WTC11 (cell line): Measurements from ENCODE around the gene SALL4.

ENCODE experiments used
- CREB1 ChIP-seq: sonication (generic); formaldehyde crosslinking; IDR thresholded peaks from 2 replicates; pipeline ENCODE4 v1.8.0; 2023; ENCODE audit warnings: mild to moderate bottlenecking, missing genetic modification reagents
- CTCF ChIP-seq: fragments of 200-600 bp; IDR thresholded peaks from 2 replicates; pipeline ENCODE4 v1.8.0; 2022; ENCODE audit warnings: antibody characterized with exemption
- HMGXB4 ChIP-seq: sonication (generic); formaldehyde crosslinking; IDR thresholded peaks from 2 replicates; pipeline ENCODE4 v1.8.1; 2023; ENCODE audit warnings: mild to moderate bottlenecking, moderate library complexity, missing genetic modification reagents
- MAX ChIP-seq: sonication (generic); formaldehyde crosslinking; IDR thresholded peaks from 2 replicates; pipeline ENCODE4 v1.8.0; 2022; ENCODE audit warnings: mild to moderate bottlenecking, missing genetic modification reagents
- TEAD4 ChIP-seq: sonication (generic); formaldehyde crosslinking; IDR thresholded peaks from 2 replicates; pipeline ENCODE4 v1.8.0; 2022; ENCODE audit warnings: mild to moderate bottlenecking, missing genetic modification reagents
- USF2 ChIP-seq: sonication (generic); formaldehyde crosslinking; IDR thresholded peaks from 2 replicates; pipeline ENCODE4 v1.8.1; 2023; ENCODE audit warnings: mild to moderate bottlenecking, missing genetic modification reagents, moderate library complexity
- ZNF263 ChIP-seq: sonication (generic); formaldehyde crosslinking; IDR thresholded peaks from 2 replicates; pipeline ENCODE4 v1.8.1; 2022; ENCODE audit warnings: low read depth, mild to moderate bottlenecking, moderate library complexity, missing genetic modification reagents
- ZNF512 ChIP-seq: sonication (generic); formaldehyde crosslinking; IDR thresholded peaks from 2 replicates; pipeline ENCODE4 v1.8.1; 2022; ENCODE audit warnings: missing genetic modification reagents, borderline replicate concordance

GRCh38 chr20:51833326-51833725, 31.0 kb upstream of the SALL4 start:
- no peak for TF ChIP-seq CTCF
- no peak for TF ChIP-seq CREB1 (CRISPR knock-in tag)
- TF ChIP-seq TEAD4 (CRISPR knock-in tag) = no peak
- no peak for TF ChIP-seq ZNF263 (CRISPR knock-in tag)
- no peak for TF ChIP-seq HMGXB4 (CRISPR knock-in tag)
- TF ChIP-seq ZNF512 (CRISPR knock-in tag) = no peak
- no peak for TF ChIP-seq MAX (CRISPR knock-in tag)
- TF ChIP-seq USF2 (CRISPR knock-in tag) = no peak
